Osteoblast (primary cell): Measurements from ENCODE around the gene COG5. TPM values are rescaled to one million over a fixed set of nuclear protein-coding genes. Genes with fewer than 3 reads are reported as not detected.

Experiments used
- DNase-seq: peaks from one replicate; pipeline ENCODE4 v3.0.0; 2011; ENCODE audit warnings: low spot score, mixed read lengths; ENCODE audit not compliant: insufficient read length; ENCODE audit errors: missing footprints
- H2AFZ ChIP-seq: 2 replicates; pipeline ENCODE4 v1.6.0; 2011; ENCODE audit warnings: mild to moderate bottlenecking, low read length
- H3K27ac ChIP-seq: 2 replicates; pipeline ENCODE4 v1.5.1; 2011; ENCODE audit warnings: mild to moderate bottlenecking, low read depth, low read length, moderate library complexity
- H3K27me3 ChIP-seq: 2 replicates; pipeline ENCODE4 v1.6.0; 2012; ENCODE audit warnings: mild to moderate bottlenecking, control low read depth, inconsistent platforms, low read length, moderate library complexity; ENCODE audit not compliant: insufficient read depth
- H3K36me3 ChIP-seq: 2 replicates; pipeline ENCODE4 v1.5.1; 2011; ENCODE audit warnings: mild to moderate bottlenecking, low read length, control low read depth, moderate library complexity; ENCODE audit not compliant: insufficient read depth
- H3K4me1 ChIP-seq: 2 replicates; pipeline ENCODE4 v1.5.1; 2011; ENCODE audit warnings: mild to moderate bottlenecking, low read length, control low read depth, moderate library complexity; ENCODE audit not compliant: insufficient read depth
- H3K4me2 ChIP-seq: 2 replicates; pipeline ENCODE4 v1.6.0; 2011; ENCODE audit warnings: mild to moderate bottlenecking, low read length; ENCODE audit not compliant: insufficient read depth
- H3K4me3 ChIP-seq: fragments of 200-600 bp; sonication (generic); 3 replicates; pipeline ENCODE4 v1.5.1; 2012; ENCODE audit warnings: mild to moderate bottlenecking, low read length, inconsistent platforms; ENCODE audit not compliant: insufficient read depth
- H3K79me2 ChIP-seq: 2 replicates; pipeline ENCODE4 v1.6.0; 2012; ENCODE audit warnings: mild to moderate bottlenecking, low read length, control low read depth, inconsistent platforms; ENCODE audit not compliant: insufficient read depth
- H3K9me3 ChIP-seq: 2 replicates; pipeline ENCODE4 v1.5.1; 2011; ENCODE audit warnings: low read depth, low read length, control low read depth
- H4K20me1 ChIP-seq: 2 replicates; pipeline ENCODE4 v1.6.0; 2012; ENCODE audit warnings: mild to moderate bottlenecking, low read length, control low read depth; ENCODE audit not compliant: insufficient read depth
- CTCF ChIP-seq: IDR thresholded peaks from 2 replicates; pipeline ENCODE4 v1.5.1; 2011; ENCODE audit warnings: mild to moderate bottlenecking, low read depth, low read length, moderate library complexity; ENCODE audit errors: extremely low read depth
- total RNA-seq: library from RNA; depleted of rRNA; stranded (reverse); fragments of >200 nt; gene quantifications from 2 replicates; pipeline ENCODE4 v1.2.3, GENCODE V29; 2012

Gene COG5
- total RNA-seq, 1 donor = 29.7 TPM

GRCh38 chr7:107559864-107560263 lies 3.9 kb downstream of the COG5 start:
- H3K9me3 ChIP-seq = no peaks in the 10 kb centered on the region
- peak; percentile 90 for DNase-seq
- H3K27ac ChIP-seq = peak overlapping the region; percentile 70
- peaks cover 38% of the 10 kb centered on the region for H3K4me1 ChIP-seq
- no peak for TF ChIP-seq CTCF
- H4K20me1 ChIP-seq = peaks cover 4% of the 10 kb centered on the region
- H2AFZ ChIP-seq = no peak overlapping the region
- no peaks in the 10 kb centered on the region for H3K27me3 ChIP-seq
- peaks cover 10% of the 10 kb centered on the region for H3K36me3 ChIP-seq
- peaks cover 65% of the 10 kb centered on the region for H3K79me2 ChIP-seq
- H3K4me2 ChIP-seq = peak overlapping the region; percentile 44
- no peak overlapping the region for H3K4me3 ChIP-seq

- Histone ChIP-seq H4K20me1 (peaks cover 4% of the 10 kb centered on the region), H3K79me2 (peaks cover 52% of the 10 kb centered on the region), H2AFZ (no peak overlapping the region), H3K9me3 (no peaks in the 10 kb centered on the region), H3K4me3 (no peak overlapping the region), H3K27ac (no peak overlapping the region), H3K4me1 (peaks cover 14% of the 10 kb centered on the region), H3K27me3 (no peaks in the 10 kb centered on the region), H3K36me3 (peaks cover 18% of the 10 kb centered on the region), H3K4me2 (no peak overlapping the region)
- no peak for DNase-seq
- no peak for TF ChIP-seq CTCF
These were observed 7.8 kb downstream of the COG5 start for GRCh38 chr7:107555893-107556292.

GRCh38 chr7:107551936-107552335 lies 11.8 kb downstream of the COG5 start:
- no peak overlapping the region for H3K27ac ChIP-seq
- H3K36me3 ChIP-seq = peaks cover 22% of the 10 kb centered on the region
- H3K4me1 ChIP-seq = no peaks in the 10 kb centered on the region
- H3K79me2 ChIP-seq = peaks cover 40% of the 10 kb centered on the region
- DNase-seq = peak; percentile 39
- TF ChIP-seq CTCF = no peak
- no peaks in the 10 kb centered on the region for H3K9me3 ChIP-seq
- no peak overlapping the region for H3K4me3 ChIP-seq
- H3K27me3 ChIP-seq = no peaks in the 10 kb centered on the region
- H4K20me1 ChIP-seq = no peaks in the 10 kb centered on the region
- no peak overlapping the region for H3K4me2 ChIP-seq
- no peak overlapping the region for H2AFZ ChIP-seq

GRCh38 chr7:107544848-107545591 lies 18.7 kb downstream of the COG5 start:
- no peak overlapping the region for H2AFZ ChIP-seq
- H4K20me1 ChIP-seq = peaks cover 12% of the 10 kb centered on the region
- no peaks in the 10 kb centered on the region for H3K4me1 ChIP-seq
- H3K27ac ChIP-seq = no peak overlapping the region
- no peak overlapping the region for H3K4me2 ChIP-seq
- DNase-seq = no peak
- H3K9me3 ChIP-seq = no peaks in the 10 kb centered on the region
- H3K36me3 ChIP-seq = peaks cover 17% of the 10 kb centered on the region
- no peak for TF ChIP-seq CTCF
- H3K79me2 ChIP-seq = peaks cover 31% of the 10 kb centered on the region
- H3K4me3 ChIP-seq = no peak overlapping the region
- no peaks in the 10 kb centered on the region for H3K27me3 ChIP-seq
